Sigmoid colon (tissue), 4 donors: Measurements from ENCODE around the gene CDRT4.

Source experiments
- EP300 ChIP-seq, 4 donors: sonication (generic); formaldehyde crosslinking; IDR thresholded peaks; one replicate each; pipeline ENCODE4 v1.6.1; 2017; ENCODE audit warnings: antibody characterized with exemption in 4 of 4
- POLR2A ChIP-seq, 2 donors: fragments of 450-650 bp; IDR thresholded peaks; one replicate each; pipeline ENCODE4 v1.6.1; 2016; ENCODE audit warnings: antibody characterized with exemption in 2 of 2, mild to moderate bottlenecking in 2 of 2, moderate library complexity in 2 of 2
- POLR2AphosphoS5 ChIP-seq, 4 donors: sonication (generic); formaldehyde crosslinking; IDR thresholded peaks; one replicate each; pipeline ENCODE4 v1.6.1; 2017; ENCODE audit warnings: antibody characterized with exemption in 4 of 4
- TF ChIP-seq, protein P1 (sequence below), 4 experiments: fragments of 450-650 bp in 3 of 4; fragments of 200-600 bp in 1 of 4; IDR thresholded peaks; one replicate each; pipeline ENCODE4 v1.5.1; 2016 to 2019; ENCODE audit warnings: antibody characterized with exemption in 4 of 4, mild to moderate bottlenecking in 3 of 4, moderate library complexity in 2 of 4

DNA sequence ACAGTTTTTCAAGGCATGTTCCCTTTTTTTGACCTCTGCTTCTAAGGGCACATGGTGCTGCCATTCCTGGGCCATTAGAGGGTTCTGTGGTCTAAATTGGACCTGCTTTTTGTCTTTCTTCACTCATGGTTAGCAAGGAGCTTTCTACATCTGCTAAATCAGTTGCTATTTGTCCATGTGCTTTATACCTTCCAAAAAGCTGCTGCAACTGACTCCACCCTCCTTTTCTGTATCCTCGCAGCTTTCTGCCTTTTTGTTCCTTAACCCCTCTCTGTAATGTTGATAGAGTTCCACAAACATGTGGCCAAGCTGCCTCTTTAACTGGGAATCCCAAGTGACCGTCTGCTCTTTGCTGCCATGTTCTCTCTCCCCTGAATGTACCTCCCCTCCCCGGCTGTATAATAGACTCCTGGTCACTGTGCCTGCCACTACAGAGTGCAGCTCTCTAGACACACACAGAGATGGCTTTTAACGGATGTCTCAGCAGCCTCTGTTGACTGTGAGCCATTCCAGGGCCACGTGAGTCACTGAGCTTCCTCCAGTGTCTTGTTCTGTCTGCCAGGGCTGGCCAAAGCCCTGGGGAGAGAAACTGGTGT, 68.6 kb downstream of the CDRT4 start:
- TF ChIP-seq POLR2AphosphoS5 (IDR thresholded peaks at IDR 0.05) (peak in 2 of 4 donors; percentile 29 to 52), POLR2A (IDR thresholded peaks at IDR 0.05) (no peak), EP300 (IDR thresholded peaks at IDR 0.05) (no peak)
- TF ChIP-seq, protein P1, sequence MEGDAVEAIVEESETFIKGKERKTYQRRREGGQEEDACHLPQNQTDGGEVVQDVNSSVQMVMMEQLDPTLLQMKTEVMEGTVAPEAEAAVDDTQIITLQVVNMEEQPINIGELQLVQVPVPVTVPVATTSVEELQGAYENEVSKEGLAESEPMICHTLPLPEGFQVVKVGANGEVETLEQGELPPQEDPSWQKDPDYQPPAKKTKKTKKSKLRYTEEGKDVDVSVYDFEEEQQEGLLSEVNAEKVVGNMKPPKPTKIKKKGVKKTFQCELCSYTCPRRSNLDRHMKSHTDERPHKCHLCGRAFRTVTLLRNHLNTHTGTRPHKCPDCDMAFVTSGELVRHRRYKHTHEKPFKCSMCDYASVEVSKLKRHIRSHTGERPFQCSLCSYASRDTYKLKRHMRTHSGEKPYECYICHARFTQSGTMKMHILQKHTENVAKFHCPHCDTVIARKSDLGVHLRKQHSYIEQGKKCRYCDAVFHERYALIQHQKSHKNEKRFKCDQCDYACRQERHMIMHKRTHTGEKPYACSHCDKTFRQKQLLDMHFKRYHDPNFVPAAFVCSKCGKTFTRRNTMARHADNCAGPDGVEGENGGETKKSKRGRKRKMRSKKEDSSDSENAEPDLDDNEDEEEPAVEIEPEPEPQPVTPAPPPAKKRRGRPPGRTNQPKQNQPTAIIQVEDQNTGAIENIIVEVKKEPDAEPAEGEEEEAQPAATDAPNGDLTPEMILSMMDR (IDR thresholded peaks at IDR 0.05): no peak
